Activated CD4-positive, alpha-beta T cell treated with anti-CD3 and anti-CD28 coated beads, Interleukin-2, amount 50 U/mL, for 16 hours (primary cell): ENCODE data around the gene GIMAP2.
"Not testable (repeated sequence)": the region's sequence is repeated elsewhere in the genome, so short reads cannot be mapped to it uniquely, and the experiment has no call there.

Experiments used
- DNase-seq: peaks from one replicate; pipeline ENCODE4 v3.0.0-alpha.2; 2020

GIMAP2 gene

DNA sequence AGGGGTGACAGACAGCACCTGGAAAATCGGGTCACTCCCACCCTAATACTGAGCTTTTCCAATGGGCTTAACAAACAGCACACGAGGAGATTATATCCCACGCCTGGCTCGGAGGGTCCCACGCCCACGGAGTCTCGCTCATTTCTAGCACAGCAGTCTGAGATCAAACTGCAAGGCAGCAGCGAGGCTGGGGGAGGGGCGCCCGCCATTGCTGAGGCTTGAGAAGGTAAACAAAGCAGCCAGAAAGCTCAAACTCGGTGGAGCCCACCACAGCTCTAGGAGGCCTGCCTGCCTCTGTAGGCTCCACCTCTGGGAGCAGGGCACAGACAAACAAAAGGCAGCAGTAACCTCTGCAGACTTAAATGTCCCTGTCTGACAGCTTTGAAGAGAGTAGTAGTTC is 6.9 kb upstream of the GIMAP2 start:
- not testable (repeated sequence) for DNase-seq

DNA sequence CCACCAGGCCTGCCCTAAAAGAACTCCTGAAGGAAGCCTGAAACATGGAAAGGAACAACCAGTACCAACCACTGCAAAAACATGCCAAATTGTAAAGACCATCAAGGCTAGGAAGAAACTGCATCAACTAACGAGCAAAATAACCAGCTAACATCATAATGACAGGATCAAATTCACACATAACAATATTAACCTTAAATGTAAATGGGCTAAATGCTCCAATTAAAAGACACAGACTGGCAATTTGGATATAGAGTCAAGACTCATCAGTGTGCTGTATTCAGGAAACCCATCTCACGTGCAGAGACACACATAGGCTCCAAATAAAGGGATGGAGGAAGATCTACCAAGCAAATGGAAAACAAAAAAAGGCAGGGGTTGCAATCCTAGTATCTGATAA is 5.1 kb upstream of the GIMAP2 start:
- DNase-seq = not testable (repeated sequence)

DNA sequence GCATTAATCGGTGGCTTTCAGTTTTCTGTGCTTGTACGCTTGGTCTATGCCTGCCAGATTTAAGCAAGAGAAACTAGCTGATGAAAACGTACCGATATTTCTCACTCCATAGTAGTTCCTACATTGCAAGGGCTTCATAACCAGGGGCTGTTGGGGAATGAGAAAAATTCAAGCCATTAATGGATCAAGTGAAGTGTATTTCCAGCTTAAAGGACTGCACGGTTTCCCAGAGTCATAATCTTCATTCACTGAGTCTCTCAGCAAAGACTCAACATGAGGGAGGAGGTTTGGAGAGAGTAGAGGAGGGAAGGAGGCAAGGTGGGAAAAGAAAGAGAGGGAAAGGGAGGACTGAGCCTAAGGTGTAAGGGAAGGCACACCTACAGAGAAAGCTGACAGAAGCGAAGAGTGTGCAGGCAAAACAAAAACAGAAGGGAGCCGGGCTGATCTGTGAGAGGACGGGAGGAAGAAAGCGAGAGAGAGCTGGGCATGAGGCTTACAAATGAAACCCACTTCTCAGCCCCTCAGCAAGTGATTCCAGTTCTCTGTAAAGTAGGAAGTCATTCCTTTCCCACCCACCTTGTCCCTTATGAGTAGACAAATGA is 625 bp downstream of the GIMAP2 start:
- no peak for DNase-seq

DNA sequence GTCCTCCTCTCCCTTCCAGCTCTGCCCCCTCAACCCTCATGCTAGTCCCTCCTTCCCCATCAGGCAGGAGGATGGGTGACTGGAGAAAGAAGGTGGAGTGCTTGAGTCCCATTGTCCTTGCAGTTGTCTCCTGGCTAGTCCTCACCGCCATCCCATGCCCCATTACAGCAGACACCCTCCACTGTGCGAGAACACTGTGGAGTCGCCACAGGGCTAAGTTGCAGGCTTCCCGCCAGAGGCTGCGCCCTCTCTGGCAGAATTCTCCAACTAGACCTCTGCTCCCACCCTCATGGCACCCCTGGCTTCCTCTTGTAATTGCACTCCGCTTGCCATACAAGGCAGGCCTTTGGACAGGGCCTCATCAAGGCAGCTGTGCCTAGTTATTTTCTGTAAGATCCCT is 3.1 kb downstream of the GIMAP2 start:
- no peak for DNase-seq

DNA sequence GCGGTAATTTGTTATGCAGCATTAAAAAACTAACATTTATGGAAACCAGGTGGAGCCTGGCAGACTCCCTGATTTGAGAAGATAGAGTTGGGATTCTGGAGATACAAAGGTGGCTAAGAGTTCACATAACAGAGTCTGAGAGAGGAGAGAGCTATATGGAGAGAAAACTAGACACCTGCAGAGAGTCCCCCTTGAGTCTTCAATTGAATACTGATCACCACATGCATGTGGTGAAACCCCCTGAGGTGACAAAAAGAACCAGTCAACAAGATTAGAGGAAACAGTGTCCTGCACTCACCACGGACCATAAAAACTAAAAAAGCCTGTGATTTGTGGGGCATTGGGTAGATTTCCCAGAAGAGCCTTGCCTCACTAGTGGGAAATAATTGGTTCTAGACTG is 10.1 kb downstream of the GIMAP2 start:
- no peak for DNase-seq

DNA sequence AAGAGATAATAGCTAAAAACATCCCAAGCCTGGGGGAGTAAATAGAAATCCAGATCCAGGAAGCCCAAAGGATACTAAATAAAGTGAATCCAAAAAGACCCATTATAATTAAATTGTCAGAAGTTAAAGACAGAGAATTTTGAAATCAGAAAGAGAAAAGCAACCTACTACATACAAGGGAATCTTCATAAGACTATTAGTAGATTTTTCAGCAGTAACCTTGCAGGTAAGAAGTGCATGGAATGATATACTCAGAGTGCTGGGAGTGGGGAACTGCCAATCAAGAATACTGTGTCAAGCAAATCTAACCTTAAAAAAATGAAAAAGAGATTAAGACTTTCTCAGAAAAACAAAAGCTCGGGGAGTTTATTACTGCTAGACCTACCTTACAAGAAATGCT is 17.7 kb downstream of the GIMAP2 start:
- no peak for DNase-seq

DNA sequence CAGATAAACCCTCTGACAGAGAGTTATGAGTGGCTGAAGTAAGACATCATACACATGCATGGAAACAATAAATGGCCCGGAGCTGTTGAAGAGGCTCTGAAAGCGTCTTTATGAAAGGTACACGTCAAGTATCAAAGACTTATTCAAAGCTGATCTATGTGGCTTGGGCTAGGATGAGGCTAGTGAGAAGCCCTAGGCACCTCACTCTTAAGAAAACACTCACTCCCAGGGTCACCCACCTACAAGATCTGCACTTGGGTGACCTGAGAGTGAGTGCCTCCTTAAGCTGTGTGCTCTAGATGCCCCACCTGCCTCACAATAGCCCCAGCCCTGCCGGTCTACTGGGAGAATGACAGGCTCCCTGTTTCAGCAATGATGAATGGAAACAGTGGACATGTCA is 29.8 kb downstream of the GIMAP2 start:
- DNase-seq = no peak

DNA sequence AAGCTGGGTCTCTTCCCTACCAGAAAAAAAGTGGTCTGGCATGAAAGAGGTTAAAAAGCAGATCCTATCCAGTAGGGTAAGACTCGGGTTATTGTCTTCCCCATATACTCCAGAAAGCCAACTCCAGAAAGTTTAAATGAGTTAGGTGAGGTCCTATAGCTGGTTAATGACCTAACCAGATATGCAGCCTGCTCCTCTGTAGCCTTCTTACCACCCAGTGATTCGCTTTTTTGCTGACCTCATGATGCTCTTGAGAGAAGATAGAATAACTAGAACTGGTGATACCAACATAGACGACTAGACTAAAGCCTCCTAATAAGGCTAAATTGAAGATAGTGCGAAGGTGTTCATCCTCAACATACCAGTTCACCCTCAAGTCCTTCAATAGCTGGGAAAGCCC is 30.2 kb downstream of the GIMAP2 start:
- no peak for DNase-seq

DNA sequence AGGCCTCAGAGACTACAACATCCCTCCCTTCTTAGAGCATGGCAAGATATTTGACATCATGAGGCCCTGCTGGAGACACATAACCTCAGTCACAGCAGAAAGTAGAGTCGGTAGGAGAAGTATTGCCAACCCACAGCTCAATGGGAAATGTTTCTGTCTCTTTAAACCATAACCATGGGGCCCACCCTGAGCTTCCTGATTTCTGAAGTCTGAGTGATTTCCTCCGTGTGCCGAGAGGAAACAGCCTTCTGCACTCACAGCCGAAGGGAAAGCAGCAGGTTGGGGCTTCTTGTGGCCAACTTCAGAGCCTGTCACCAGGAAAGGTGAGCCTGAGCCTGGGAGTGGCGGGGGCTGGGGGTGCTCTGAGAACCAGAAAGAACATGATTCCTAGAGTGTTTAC is 30.9 kb downstream of the GIMAP2 start, which contains the start of gene GIMAP1:
Gene GIMAP1 (plus strand): TSS at position 246 of the 400 bp plus-strand sequence. CDS start 2,435 bp downstream, outside the sequence.
- DNase-seq = peak; percentile 72

DNA sequence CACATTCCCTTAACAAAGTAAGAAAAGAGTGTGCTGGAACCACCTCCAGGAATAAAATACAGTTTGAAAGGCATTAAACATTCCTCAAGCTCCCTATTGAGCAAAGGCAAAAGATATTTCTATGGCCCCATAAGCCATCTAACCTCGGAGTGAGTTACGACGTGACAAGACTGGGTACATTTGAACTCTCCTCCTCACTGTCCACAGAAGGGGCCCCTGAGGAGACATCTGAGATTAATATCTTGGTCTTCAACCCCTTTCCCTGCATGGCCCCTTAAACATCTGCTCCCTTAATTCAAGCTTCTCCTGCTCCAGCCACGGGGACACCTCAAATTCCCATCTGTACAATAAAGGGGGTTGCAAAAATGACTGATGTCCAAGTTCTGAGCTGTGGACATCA is 31.4 kb downstream of the GIMAP2 start:
- no peak for DNase-seq

DNA sequence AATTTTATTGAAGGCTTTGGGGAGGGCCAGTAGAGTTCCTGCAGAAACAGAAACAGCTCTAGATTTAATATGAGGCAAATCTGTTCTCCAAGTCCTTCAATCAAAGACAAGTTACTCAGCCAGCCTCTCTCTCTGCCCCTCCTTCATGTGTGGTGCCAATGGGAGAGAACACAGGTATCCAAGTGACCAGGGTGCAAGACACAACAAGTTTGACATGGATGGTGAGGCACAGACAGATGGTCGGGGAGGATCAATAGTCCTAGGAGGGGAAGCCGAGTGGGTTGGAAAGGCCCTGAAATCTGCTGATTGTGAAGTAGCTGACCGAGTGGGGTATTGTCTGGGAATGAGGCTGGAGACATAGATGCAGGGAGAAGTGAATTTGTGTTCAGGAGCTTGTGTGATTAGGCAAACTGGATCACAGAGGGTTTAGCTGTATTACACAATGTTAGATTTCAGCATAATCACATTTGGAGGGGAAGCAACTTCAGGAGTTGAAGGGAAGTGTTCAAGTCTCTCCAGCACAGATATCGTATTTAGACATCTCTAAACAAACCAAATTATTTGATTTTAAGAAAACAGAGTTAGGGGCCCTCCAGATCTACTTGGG is 32.4 kb downstream of the GIMAP2 start:
- DNase-seq = no peak

DNA sequence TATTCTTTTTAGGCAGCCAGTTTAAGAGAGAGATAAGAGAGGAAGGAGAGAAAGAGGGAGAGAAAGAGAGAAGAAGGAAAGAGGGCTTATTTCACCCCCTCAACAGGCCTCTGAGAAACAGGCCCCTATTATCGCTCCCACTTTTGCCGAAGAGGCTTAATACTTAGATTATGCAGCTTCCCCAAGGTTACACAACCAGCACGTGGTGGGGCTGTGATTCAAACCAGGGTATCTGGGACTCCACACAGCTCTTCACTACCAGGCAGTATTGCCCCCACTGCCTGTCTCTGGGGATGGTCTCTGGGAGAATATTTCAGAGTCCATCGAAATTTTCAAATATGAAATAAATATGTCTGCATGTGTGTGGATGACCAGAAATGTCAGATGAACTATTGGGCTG is 33.9 kb downstream of the GIMAP2 start:
- DNase-seq = no peak

DNA sequence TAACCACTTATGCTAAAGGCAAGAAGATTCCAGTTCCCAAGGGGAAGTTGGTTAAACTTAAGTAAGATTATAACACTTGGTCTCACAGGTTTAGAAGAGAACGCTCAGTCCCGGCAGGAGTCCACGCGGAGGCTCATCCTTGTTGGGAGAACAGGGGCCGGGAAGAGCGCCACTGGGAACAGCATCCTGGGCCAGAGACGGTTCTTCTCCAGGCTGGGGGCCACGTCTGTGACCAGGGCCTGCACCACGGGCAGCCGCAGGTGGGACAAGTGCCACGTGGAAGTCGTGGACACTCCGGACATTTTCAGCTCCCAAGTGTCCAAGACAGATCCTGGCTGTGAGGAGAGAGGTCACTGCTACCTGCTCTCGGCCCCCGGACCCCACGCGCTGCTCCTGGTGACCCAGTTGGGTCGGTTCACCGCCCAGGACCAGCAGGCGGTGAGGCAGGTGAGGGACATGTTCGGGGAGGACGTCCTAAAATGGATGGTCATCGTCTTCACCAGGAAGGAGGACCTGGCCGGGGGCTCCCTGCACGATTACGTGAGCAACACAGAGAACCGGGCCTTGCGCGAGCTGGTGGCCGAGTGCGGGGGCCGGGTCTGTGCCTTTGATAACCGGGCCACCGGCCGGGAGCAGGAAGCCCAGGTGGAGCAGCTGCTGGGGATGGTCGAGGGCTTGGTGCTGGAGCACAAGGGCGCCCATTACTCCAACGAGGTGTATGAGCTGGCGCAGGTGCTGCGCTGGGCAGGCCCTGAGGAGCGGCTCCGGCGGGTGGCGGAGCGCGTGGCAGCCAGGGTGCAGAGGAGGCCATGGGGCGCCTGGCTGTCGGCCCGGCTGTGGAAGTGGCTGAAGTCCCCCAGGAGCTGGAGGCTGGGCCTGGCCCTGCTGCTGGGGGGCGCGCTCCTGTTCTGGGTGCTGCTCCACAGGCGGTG is 34.7 kb downstream of the GIMAP2 start:
- DNase-seq = no peak

DNA sequence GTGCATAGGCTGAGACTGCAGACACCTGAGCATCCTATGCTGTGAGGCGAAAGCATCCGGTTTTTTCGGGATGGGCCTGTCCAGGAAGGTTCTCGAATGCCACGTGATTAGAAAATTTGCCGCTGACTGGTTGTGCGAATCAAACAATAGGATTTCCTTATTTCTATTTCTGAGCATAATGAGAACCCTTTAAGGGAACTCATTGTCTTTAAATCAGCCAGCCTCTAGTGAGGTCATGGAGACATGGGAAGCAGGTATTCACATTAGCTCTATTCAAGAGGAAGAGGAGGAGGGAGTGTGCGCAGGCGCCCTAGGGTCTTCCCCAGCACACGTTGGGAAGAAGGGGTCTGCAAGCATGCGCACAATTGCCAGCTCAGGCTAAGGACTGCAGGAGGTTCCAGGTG is 36.5 kb downstream of the GIMAP2 start:
- no peak for DNase-seq

DNA sequence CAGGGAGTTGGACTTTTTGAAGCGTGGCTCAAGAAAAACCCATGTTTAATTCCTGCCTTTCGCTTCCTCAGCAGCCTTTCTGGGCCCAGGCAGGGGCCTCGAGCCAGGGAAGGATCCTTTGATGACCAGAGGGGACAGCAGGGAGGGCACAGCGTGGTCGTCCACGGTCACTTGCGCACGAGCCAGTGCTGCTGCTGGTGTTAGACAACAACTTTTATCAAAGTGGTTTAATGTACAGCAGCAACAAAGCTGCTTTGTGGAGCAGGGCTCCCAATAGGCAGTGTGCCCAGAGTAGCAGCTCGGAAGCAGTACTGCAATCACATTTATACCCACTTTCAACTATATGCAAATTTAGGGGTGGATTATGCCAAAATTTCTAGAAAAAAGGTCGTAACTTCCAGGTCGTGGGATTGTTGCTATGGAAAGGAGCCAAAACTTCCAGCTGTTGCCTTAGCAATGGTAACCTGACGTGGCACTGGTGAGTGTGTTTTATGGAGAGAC is 37.0 kb downstream of the GIMAP2 start:
- DNase-seq = no peak

DNA sequence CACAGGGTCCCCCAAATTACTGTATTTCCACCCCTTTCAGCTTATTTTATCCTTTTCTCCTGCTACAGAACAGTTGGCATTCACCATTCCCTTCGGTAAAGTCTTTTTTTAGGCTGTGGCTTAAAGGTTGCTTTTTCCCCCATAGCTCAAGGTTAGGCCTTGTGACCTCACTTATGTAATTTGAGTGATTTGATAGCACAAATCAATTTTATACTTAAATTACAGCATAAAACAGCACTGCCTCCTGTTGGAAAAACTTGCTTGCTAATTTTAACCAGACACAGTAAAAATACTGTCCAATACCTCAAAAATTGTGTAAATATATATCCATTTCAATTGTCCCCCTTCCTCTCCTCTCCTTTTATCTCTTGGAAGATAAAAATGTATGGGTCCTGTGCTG is 38.0 kb downstream of the GIMAP2 start:
- DNase-seq = no peak

DNA sequence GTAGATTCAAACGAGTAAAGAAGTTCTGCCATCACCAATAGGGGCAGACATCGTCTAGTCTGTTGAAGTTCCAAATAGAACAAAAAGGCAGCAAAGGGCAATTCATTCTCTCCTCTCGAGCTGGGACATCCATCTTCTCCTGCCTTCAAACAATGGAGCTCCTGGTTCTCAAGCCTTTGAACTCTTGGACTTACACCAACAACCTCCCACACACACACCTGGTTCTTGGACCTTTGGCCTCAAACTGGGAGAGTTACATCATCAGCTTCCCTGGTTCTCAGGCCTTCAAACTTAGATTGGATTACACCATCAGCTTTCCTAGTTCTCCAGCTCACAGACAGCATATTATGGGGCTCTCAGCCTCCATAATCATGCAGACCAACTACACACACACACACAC is 41.9 kb downstream of the GIMAP2 start:
- no peak for DNase-seq

DNA sequence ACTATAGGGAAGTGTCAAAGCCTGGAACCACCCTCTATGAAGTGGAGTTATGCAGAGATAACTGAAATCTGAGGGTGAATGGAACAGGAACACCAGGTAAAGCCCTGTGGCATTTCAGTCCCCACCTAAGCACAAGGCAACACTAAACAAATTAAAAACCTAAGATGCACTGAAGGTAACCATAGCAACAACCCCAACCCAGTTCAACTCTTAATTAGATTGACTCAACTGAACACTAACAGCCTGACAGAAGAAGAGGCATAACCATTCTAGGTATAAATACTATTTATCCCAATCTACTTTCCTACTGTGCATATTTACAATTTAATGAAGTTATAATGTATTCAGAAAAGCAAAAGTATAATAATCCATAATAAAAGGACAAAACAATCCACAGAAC is 42.5 kb downstream of the GIMAP2 start:
- no peak for DNase-seq

DNA sequence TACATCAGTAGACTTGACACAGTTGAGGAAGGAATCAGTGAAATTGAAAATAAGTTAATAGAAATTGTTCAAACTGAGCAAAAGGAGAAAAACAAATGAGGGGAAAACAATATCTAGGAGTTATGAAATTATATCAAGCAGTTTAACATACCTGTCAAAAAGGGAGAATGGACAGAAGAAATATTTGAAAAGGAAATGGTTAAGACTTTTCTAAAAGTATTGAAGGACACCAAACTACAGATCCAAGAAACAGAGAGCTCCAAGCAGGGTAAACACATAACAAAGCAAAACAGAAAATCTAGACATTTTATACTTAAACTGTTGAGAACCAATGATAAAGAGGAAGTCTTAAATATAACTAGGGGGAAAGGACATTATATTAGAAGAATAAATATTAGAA is 43.1 kb downstream of the GIMAP2 start:
- no peak for DNase-seq

DNA sequence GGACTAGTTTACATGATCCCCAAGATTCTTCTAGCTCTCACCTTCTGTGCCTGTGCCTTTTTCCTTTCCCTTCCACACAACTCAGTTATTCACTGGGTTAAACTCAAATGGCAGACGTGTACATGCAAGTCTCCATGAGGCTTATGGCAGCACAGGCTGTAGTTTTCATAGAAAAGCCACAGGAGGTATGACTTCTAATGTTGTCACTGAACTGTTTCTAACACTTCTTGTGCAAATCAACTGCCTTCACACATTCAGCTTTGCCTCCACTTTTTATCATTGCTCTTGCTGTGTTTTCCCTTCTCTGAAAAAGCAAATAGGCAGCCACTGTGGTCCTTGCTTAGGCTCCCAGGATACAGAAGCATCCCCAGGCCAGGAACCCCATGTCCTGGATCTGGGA is 46.4 kb downstream of the GIMAP2 start:
- no peak for DNase-seq

DNA sequence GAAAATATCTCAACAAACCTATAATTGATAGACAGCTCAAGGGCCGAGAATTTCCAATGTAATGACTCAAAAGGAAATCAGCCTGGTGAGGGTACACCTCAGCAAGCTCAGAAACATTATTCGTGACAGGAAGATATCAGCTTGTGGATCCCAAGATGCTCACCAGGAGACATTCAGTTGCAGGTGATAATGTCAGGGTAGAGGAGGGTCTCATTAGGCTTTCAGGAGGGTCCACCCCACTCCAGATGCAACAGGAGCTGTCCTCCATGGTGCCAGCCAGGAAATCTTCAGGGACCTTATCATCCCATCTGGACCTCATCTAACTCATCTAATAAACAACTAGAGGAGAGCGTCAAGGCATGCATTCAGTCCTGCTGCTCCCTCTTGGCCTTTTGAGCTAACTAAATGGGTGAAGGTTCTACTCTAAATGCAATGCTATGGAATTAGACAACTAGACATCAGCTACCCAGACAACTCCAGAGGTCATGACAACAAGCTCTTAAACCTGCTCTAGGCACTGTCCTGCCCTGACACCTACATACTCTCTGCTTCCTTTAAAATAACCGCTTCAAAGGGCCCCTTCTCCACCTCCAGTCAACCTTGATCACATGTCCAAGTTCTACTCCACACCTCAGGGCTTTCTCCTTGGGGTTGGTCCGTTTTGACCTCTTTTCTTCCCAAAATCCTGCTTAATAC is 47.4 kb downstream of the GIMAP2 start:
- DNase-seq = no peak

DNA sequence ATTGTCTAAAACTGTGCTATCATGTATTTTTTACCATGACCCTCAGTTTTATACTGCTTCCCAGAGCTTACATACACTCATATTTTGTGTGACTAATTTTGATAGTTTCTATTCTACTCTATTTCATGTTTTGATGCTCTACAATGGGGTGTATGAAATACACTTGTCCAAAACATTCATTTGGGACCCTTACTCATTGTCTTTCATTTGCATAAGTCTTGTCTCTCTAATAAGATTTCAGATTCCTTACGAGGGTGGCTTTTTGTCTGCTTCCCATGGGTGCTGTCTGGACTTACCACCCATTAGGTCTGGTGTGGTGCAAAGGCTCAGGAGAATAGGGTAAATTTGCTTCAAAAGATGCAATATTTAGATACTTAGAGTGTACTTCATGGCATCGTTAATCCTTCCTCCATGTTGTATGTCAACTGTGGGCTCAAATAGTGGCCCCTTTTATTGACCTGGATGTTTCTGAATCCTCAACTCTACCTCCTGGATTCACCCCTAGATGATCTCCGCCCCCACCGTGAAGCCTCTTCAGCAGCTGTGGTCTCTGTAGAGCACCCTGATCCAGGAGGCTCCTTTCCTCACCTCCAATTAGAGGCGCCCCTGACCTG is 48.1 kb downstream of the GIMAP2 start:
- DNase-seq = peak; percentile 66

DNA sequence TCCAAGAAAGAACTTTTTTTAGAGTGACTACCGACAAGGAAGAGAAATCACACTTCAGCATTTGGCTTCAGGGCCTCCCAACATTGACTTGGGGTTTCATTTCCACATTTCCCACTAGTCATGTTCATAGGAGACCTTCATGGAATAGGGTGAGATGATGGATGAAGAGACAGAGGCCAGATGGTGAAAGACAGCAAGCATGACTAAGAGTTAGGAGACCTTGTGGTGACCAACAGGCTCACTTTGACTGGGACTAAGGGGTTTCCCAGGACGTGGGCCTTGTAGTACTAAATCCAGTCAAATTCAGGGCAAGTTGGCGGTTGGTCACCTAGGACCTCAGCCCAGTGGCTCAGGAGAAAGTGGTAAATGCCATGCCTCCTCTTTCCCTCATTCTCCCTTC is 48.7 kb downstream of the GIMAP2 start:
- peak; percentile 75 for DNase-seq
